Bronchial epithelial cell (primary cell): ENCODE results near the gene MRTFA. TPM values are rescaled to one million over a fixed set of nuclear protein-coding genes. Genes with fewer than 3 reads are reported as not detected.

Source experiments
- DNase-seq: peaks from one replicate; pipeline ENCODE4 v3.0.0-alpha.2; 2010; ENCODE audit warnings: low read depth
- FAIRE-seq: peaks from 2 replicates; lab custom pipeline; 2011; peaks lifted over from hg19 to GRCh38; lab: Jason Lieb, UNC
- H3K27me3 ChIP-seq: 2 replicates; pipeline ENCODE4 v1.5.1; 2011; ENCODE audit warnings: low read length; ENCODE audit not compliant: control insufficient read depth, insufficient read depth
- H3K36me3 ChIP-seq: 2 replicates; pipeline ENCODE4 v1.5.1; 2011; ENCODE audit warnings: low read length; ENCODE audit not compliant: control insufficient read depth, insufficient read depth
- H3K4me3 ChIP-seq: 2 replicates; pipeline ENCODE4 v1.5.1; 2011; ENCODE audit warnings: mild to moderate bottlenecking, low read depth, low read length, control low read depth
- CTCF ChIP-seq: IDR thresholded peaks from 2 replicates; pipeline ENCODE4 v1.5.1; 2011; ENCODE audit warnings: mild to moderate bottlenecking, moderate library complexity, low read length, control low read depth, inconsistent platforms; ENCODE audit not compliant: insufficient read depth, severe bottlenecking
- total RNA-seq: library from RNA; depleted of rRNA; stranded (reverse); fragments of >200 nt; gene quantifications from 2 replicates; pipeline ENCODE4 v1.2.1, GENCODE V29; 2014

MRTFA gene
- total RNA-seq, 1 donor from 2014 or later, result 25.3 TPM

- DNase-seq, result no peak
- Histone ChIP-seq H3K27me3 (no peaks in the 10 kb centered on the region), H3K36me3 (peaks cover 32% of the 10 kb centered on the region), H3K4me3 (no peak overlapping the region)
- no peak for FAIRE-seq
- no peak for TF ChIP-seq CTCF
Measured at GRCh38 chr22:40403141-40403540, 233.4 kb downstream of the MRTFA start.

GRCh38 chr22:40401981-40402406, 234.5 kb downstream of the MRTFA start:
- H3K27me3 ChIP-seq, result no peaks in the 10 kb centered on the region
- no peak for DNase-seq
- no peak for TF ChIP-seq CTCF
- FAIRE-seq, result no peak
- H3K36me3 ChIP-seq, result peaks cover 28% of the 10 kb centered on the region
- H3K4me3 ChIP-seq, result no peak overlapping the region

GRCh38 chr22:40401532-40401931, 235.0 kb downstream of the MRTFA start:
- TF ChIP-seq CTCF, result no peak
- DNase-seq, result no peak
- Histone ChIP-seq H3K4me3 (no peak overlapping the region), H3K27me3 (no peaks in the 10 kb centered on the region), H3K36me3 (peaks cover 23% of the 10 kb centered on the region)
- FAIRE-seq, result no peak

GRCh38 chr22:40400159-40400558, 236.4 kb downstream of the MRTFA start:
- H3K27me3 ChIP-seq, result no peaks in the 10 kb centered on the region
- no peak for TF ChIP-seq CTCF
- no peak overlapping the region for H3K4me3 ChIP-seq
- peaks cover 14% of the 10 kb centered on the region for H3K36me3 ChIP-seq
- FAIRE-seq (no peak), DNase-seq (no peak)

GRCh38 chr22:40399621-40400020, 236.9 kb downstream of the MRTFA start:
- FAIRE-seq (no peak), DNase-seq (no peak)
- H3K27me3 ChIP-seq, result no peaks in the 10 kb centered on the region
- no peak for TF ChIP-seq CTCF
- peaks cover 10% of the 10 kb centered on the region for H3K36me3 ChIP-seq
- H3K4me3 ChIP-seq, result no peak overlapping the region

- Histone ChIP-seq H3K36me3 (peaks cover 6% of the 10 kb centered on the region), H3K4me3 (no peak overlapping the region), H3K27me3 (no peaks in the 10 kb centered on the region)
- TF ChIP-seq CTCF, result no peak
- FAIRE-seq, result no peak
- no peak for DNase-seq
Measured at GRCh38 chr22:40397396-40397795, 239.1 kb downstream of the MRTFA start.
